Left hindlimb (tissue), 1 donor: ENCODE measurements around the gene RPL7L1.

Source experiments
- DNase-seq: peaks from one replicate; pipeline ENCODE4 v3.0.0-alpha.2; 2018

The RPL7L1 gene

DNA sequence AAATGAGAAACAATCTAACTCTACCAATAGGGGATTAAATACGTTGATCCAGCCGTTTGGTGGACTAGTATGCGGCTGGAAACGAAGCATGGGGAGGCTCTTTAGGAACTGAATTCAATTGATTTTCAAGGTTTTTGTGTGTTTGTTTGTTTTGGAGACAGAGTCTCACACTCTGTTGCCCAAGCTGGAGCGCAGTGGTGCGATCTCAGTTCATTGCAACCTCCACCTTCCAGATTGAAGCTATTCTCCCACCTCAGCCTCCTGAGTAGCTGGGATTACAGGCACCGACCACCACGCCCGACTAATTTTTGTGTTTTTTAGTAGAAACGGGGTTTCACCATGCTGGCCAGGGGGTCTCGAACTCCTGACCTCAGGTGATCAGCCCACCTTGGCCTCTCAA is 57.0 kb downstream of the RPL7L1 start:
- DNase-seq, result no peak

DNA sequence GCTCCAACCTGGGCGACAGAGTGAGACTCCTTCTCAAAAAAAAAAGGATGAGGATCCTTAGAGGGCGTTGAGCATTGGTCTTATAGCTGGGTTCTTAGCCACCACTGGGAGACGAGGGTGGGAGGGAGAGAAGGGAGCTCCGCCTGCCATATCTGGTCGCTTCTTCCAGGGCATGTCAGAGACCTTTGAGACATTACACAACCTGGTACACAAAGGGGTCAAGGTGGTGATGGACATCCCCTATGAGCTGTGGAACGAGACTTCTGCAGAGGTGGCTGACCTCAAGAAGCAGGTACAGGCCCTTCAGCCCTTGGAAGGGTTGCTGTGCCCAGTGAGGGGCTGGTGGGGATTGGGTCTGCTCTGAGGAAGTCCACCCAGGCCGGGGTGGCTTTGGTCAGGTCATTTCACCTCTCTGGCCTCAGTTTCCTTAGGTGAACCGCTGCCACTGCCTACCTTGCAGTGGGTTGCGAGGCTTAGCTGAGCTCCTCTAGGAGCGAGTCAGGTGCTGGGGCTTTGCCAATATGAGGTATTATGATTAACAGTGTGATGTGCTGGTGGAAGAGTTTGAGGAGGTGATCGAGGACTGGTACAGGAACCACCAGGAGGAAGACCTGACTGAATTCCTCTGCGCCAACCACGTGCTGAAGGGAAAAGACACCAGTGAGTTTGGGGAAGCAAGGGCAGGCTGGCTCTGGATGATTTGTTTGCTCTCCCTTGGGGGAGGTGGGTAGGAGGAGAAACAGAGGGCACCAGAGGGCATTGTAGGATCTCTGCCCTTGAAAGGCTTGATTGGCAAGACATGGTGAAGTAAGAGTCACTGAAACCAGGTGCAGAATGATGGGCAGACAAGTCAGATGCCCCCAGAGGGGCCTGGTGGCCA is 58.4 kb downstream of the RPL7L1 start:
- no peak for DNase-seq

GRCh38 chr6:42938428-42938796 is 59.0 kb downstream of the RPL7L1 start:
- no peak for DNase-seq

- no peak for DNase-seq
These were observed 59.8 kb downstream of the RPL7L1 start for GRCh38 chr6:42938987-42939809.
